GM12865 (cell line): Measurements from ENCODE around the gene RBM19.

Experiments
- DNase-seq: peaks from one replicate; pipeline ENCODE4 v3.0.0; 2010; ENCODE audit warnings: low read depth
- H3K4me3 ChIP-seq: 2 replicates; pipeline ENCODE4 v1.5.1; 2011; ENCODE audit warnings: mild to moderate bottlenecking, low read depth, low read length, control low read depth
- CTCF ChIP-seq: IDR thresholded peaks from 2 replicates; pipeline ENCODE4 v1.5.1; 2011; ENCODE audit warnings: low read length, control low read depth, low read depth, inconsistent platforms; ENCODE audit not compliant: insufficient read depth; ENCODE audit errors: missing control alignments

RBM19 gene

DNA sequence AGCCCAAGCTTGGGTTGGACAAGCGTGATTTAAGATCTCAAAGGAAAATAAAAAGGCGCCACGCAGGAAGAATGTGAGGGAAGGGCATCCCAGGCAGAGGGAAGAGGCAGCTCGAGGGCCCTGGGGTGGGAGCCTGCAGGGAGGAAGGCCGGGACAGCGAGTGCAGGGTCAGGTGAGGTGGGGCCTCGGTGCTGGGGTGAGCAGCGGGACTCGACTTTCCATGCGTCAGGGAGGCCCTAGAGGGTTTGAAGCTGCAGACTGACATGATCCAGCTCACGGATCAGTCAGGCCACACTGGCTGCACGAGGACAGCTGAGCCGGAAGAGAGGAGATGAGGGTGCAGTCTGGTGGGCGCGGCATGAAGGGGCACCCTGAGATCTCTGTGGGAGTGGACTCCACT lies 145.8 kb downstream of the RBM19 start:
- no peak for TF ChIP-seq CTCF
- no peak for DNase-seq
- no peak overlapping the region for H3K4me3 ChIP-seq

- DNase-seq = no peak
- TF ChIP-seq CTCF = no peak
- H3K4me3 ChIP-seq = no peak overlapping the region
These were observed 146.6 kb downstream of the RBM19 start for GRCh38 chr12:113819495-113819894.

DNA sequence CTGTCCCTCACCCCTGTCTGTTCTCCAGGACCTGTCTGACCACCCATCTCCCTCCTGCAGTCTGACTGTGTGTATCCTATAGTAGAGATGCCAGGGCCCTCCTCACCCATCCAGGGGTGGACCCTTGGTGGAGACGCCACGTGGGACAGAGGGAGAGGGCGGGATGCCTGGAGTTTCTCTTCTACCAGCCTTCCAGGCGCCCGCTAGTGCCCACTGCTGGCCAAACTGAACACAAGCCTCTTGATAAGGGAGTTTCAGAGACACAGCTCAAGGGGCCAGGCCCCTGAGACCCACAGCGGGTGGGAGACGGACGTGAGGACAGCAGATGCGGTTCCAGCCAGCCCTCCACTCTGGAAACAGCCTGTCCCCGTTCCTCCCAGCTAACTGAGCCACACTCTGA lies 147.3 kb downstream of the RBM19 start:
- no peak overlapping the region for H3K4me3 ChIP-seq
- TF ChIP-seq CTCF = no peak
- no peak for DNase-seq

DNA sequence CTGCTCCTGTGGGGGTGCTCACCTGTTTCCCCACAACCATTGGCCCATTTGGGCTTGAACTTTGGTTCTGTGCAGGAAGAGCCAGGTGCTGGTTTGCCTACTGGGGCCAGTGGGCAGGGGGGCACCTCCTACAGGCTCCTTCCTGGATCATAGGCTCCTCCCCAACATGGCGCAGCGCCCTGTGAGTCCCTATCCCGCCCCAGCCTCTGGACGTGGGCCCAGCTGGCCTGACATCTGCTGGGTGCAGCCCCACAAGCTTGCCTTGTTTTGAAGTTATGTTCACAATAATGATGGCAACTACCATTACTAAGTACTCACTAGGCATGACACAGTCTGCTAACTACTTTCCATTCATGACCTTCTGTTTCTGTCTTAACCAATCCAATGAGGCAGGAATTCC lies 147.8 kb downstream of the RBM19 start:
- no peak for TF ChIP-seq CTCF
- no peak overlapping the region for H3K4me3 ChIP-seq
- DNase-seq = no peak

GRCh38 chr12:113816866-113817265 lies 149.3 kb downstream of the RBM19 start:
- H3K4me3 ChIP-seq = no peak overlapping the region
- no peak for DNase-seq
- no peak for TF ChIP-seq CTCF

DNA sequence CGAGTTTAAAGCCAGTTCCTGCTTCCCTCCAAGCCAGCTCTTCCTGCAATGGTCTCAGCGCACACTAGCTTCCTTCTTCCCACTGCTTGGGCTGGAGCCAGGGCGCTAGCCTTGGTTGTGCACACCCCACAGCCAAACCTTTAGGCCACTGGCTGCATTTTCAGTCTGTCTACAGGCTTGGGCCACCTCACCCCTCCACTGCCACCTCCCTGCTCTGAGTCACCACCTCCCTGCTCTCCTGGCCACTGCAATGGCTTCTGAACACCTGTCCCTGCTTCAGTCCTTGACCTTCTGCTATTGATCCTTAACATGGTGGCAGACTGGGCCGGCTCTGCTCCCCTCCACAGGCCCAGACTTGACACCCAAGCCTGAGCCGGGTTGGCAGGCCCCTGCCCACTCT lies 151.1 kb downstream of the RBM19 start:
- no peak overlapping the region for H3K4me3 ChIP-seq
- TF ChIP-seq CTCF = no peak
- DNase-seq = no peak

- DNase-seq = no peak
- H3K4me3 ChIP-seq = no peak overlapping the region
- no peak for TF ChIP-seq CTCF
These were observed 152.9 kb downstream of the RBM19 start for GRCh38 chr12:113813229-113813541.
